Endothelial cell of umbilical vein (primary cell): Measurements from ENCODE around the gene EPB41L4B. TPM values are rescaled to one million over a fixed set of nuclear protein-coding genes. Genes with fewer than 3 reads are reported as not detected.

ENCODE experiments used
- BruUV-seq: library from RNA; stranded (reverse); fragments of 400-500 nt; replicated peaks from 2 replicates; lab custom pipeline; 2021; lab: Mats Ljungman, UMichigan
- CTCF ChIA-PET: fragments of 300-600, 350-600 bp; sonication (Branson Sonifier 250); formaldehyde crosslinking; loops from one replicate; lab custom pipeline; 2021; ENCODE audit warnings: antibody characterized with exemption, inconsistent platforms; lab: Charles Lee
- POLR2A ChIA-PET: fragments of 300-600, 350-600 bp; sonication (Branson Sonifier 250); formaldehyde crosslinking; loops from one replicate; lab custom pipeline; 2021; ENCODE audit warnings: antibody characterized with exemption, inconsistent platforms; lab: Charles Lee
- DNase-seq: peaks from one replicate; pipeline ENCODE4 v3.0.0-alpha.2; 2011; ENCODE audit warnings: low read depth, low spot score
- FAIRE-seq: peaks from 2 replicates; lab custom pipeline; 2011; peaks lifted over from hg19 to GRCh38; lab: Jason Lieb, UNC
- H2AFZ ChIP-seq: 2 replicates; pipeline ENCODE4 v1.6.0; 2012; ENCODE audit warnings: low read depth, low read length, control low read depth, inconsistent platforms
- H3K27ac ChIP-seq: 2 replicates; pipeline ENCODE4 v1.5.1; 2011; ENCODE audit warnings: low read depth, mild to moderate bottlenecking, control low read depth, low read length, moderate library complexity; ENCODE audit not compliant: insufficient read depth
- H3K27me3 ChIP-seq, 2 experiments: 2 replicates each; pipeline versions ENCODE4 v1.6.0 to v1.6.1; 2011; ENCODE audit warnings: low read length in 2 of 2, mixed read lengths in 1 of 2; ENCODE audit not compliant: control insufficient read depth in 2 of 2, insufficient read depth in 2 of 2
- H3K36me3 ChIP-seq, 2 experiments: 2 replicates in 1 of 2; 3 replicates in 1 of 2; pipeline ENCODE4 v1.5.1; 2011; ENCODE audit warnings: low read length in 2 of 2, mild to moderate bottlenecking in 1 of 2, moderate library complexity in 1 of 2; ENCODE audit not compliant: control insufficient read depth in 2 of 2, insufficient read depth in 2 of 2; ENCODE audit errors: extremely low read depth in 1 of 2
- H3K4me1 ChIP-seq: 3 replicates; pipeline ENCODE4 v1.5.1; 2011; ENCODE audit warnings: mild to moderate bottlenecking, low read length; ENCODE audit not compliant: control insufficient read depth, insufficient read depth; ENCODE audit errors: extremely low read depth
- H3K4me2 ChIP-seq: 2 replicates; pipeline ENCODE4 v1.6.1; 2011; ENCODE audit warnings: low read length, control low read depth, mixed read lengths; ENCODE audit not compliant: insufficient read depth
- H3K4me3 ChIP-seq, 3 experiments: fragments of 200-600 bp in 1 of 3; sonication (generic), shearing (Covaris generic) in 1 of 3; replicated peaks in 1 of 3; 2 replicates each; pipeline ENCODE4 v1.5.1; 2011 to 2016; ENCODE audit warnings: control low read depth in 3 of 3, low read length in 3 of 3, mild to moderate bottlenecking in 2 of 3, inconsistent platforms in 1 of 3, low read depth in 1 of 3, moderate library complexity in 1 of 3; ENCODE audit not compliant: insufficient read depth in 1 of 3
- H3K79me2 ChIP-seq: 2 replicates; pipeline ENCODE4 v1.6.0; 2012; ENCODE audit warnings: low read length, inconsistent platforms; ENCODE audit not compliant: control insufficient read depth, insufficient read depth
- H3K9ac ChIP-seq: replicated peaks from 2 replicates; pipeline ENCODE3; 2011; ENCODE audit warnings: low read length, control low read depth; ENCODE audit not compliant: insufficient read depth; ENCODE audit errors: extremely low read depth
- H3K9me1 ChIP-seq: replicated peaks from 3 replicates; pipeline ENCODE4 v1.6.0; 2011; ENCODE audit warnings: mild to moderate bottlenecking, low read length; ENCODE audit not compliant: control insufficient read depth, insufficient read depth; ENCODE audit errors: extremely low read depth
- H3K9me3 ChIP-seq: replicated peaks from 2 replicates; pipeline ENCODE4 v1.5.1; 2012; ENCODE audit warnings: low read length, inconsistent platforms; ENCODE audit not compliant: control insufficient read depth, insufficient read depth
- H4K20me1 ChIP-seq: replicated peaks from 2 replicates; pipeline ENCODE3; 2011; ENCODE audit warnings: mild to moderate bottlenecking, low read length; ENCODE audit not compliant: control insufficient read depth, insufficient read depth; ENCODE audit errors: extremely low read depth
- EZH2 ChIP-seq: IDR thresholded peaks from 2 replicates; pipeline ENCODE4 v1.6.1; 2012; ENCODE audit warnings: borderline replicate concordance, low read depth, mild to moderate bottlenecking, moderate library complexity, low read length, inconsistent platforms; ENCODE audit not compliant: severe bottlenecking
- FOS ChIP-seq: IDR thresholded peaks from 2 replicates; pipeline ENCODE4 v1.6.1; 2011; ENCODE audit warnings: mild to moderate bottlenecking, low read length, moderate library complexity, borderline replicate concordance; ENCODE audit not compliant: insufficient read depth
- GATA2 ChIP-seq: IDR thresholded peaks from 2 replicates; pipeline ENCODE4 v1.7.0; 2011; ENCODE audit warnings: low read depth, mild to moderate bottlenecking, moderate library complexity, mixed read lengths, low read length; ENCODE audit not compliant: insufficient read length, insufficient read depth
- JUN ChIP-seq: IDR thresholded peaks from 2 replicates; pipeline ENCODE4 v1.6.1; 2011; ENCODE audit warnings: borderline replicate concordance, low read depth; ENCODE audit not compliant: insufficient read length, insufficient read depth
- MYC ChIP-seq: IDR thresholded peaks from one replicate; pipeline ENCODE4 v1.6.1; 2011; ENCODE audit warnings: mild to moderate bottlenecking, low read depth, low read length
- POLR2A ChIP-seq: IDR thresholded peaks from 2 replicates; pipeline ENCODE4 v1.6.1; 2012; ENCODE audit warnings: low read depth, mild to moderate bottlenecking, control low read depth, low read length
- POLR2AphosphoS5 ChIP-seq: IDR thresholded peaks from 2 replicates; pipeline ENCODE4 v1.6.1; 2012; ENCODE audit warnings: low read depth, mild to moderate bottlenecking, control low read depth, low read length, moderate library complexity; ENCODE audit not compliant: insufficient read depth
- dilution Hi-C: fragments of 300-500 bp; cut with MboI; formaldehyde crosslinking; loops from one replicate; pipeline ENCODE4 v1.15.0; 2019; ENCODE audit warnings: low sequenced_read_pairs; ENCODE audit not compliant: extremely low pct_ligation_motif_present
- intact Hi-C: fragments of 100-400 bp; cut with micrococcal nuclease; formaldehyde crosslinking; loops from one replicate; pipeline ENCODE4 v1.10.0; 2022
- polyA plus RNA-seq, 4 experiments: library from polyadenylated mRNA; depleted of rRNA in 3 of 4; stranded (reverse) in 3 of 4; unstranded in 1 of 4; fragments of >200 nt; gene quantifications; 2 replicates each; pipeline versions ENCODE4 v1.2.1 to v1.2.3, GENCODE V29; 2011 to 2012; ENCODE audit warnings: missing spikeins in 1 of 4
- total RNA-seq: library from RNA; stranded (reverse); gene quantifications from 2 replicates; pipeline ENCODE4 v1.2.3, GENCODE V29; 2021
- TF ChIP-seq, protein P1 (sequence below), 2 donors: IDR thresholded peaks; 1 replicate in 1 of 2; 2 replicates in 1 of 2; pipeline ENCODE4 v1.5.1; 2011; ENCODE audit warnings: low read length in 2 of 2, mild to moderate bottlenecking in 2 of 2, moderate library complexity in 2 of 2, control low read depth in 1 of 2, inconsistent platforms in 1 of 2, low read depth in 1 of 2; ENCODE audit not compliant: insufficient read depth in 1 of 2; ENCODE audit errors: extremely low read depth in 1 of 2
- TF ChIP-seq, protein P2 (sequence below): IDR thresholded peaks from 2 replicates; pipeline ENCODE4 v1.6.1; 2011; ENCODE audit not compliant: insufficient read depth, insufficient read length

The EPB41L4B gene
- total and polyA plus RNA-seq, 2 donors (not counting 3 experiments of a cell fraction or from before 2014, with no cell fraction given) = 0.10 to 0.15 TPM

DNA sequence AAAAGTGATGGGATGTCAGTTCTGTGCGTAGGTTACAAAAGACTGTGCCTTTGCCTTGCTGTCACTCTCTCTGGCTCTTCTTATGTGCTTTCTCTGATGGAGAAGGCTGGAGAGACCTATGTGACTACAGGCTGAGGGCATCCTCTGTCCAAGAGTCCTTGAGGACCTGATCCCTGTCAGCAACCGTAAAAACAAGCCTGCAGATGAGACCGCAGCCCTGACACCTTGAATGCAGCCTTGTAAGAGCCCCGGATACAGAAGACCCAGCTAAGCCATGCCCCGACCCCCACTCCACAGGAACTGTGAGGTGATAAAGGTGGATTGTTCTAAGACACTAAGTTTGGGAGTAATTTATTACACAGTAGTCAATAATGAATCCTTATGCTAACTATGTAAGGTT lies 121.2 kb downstream of the EPB41L4B start:
- Histone ChIP-seq H3K4me2 (no peak overlapping the region), H3K27me3 (peaks cover 0 to 2% of the 10 kb centered on the region in 2 experiments), H3K27ac (no peak overlapping the region), H3K9me3 (no peaks in the 10 kb centered on the region), H3K9me1 (no peaks in the 10 kb centered on the region), H3K9ac (no peak overlapping the region), H3K4me1 (no peaks in the 10 kb centered on the region), H3K79me2 (no peaks in the 10 kb centered on the region), H4K20me1 (no peaks in the 10 kb centered on the region), H3K36me3 (no peaks in the 10 kb centered on the region), H2AFZ (no peak overlapping the region), H3K4me3 (no peak overlapping the region)
- TF ChIP-seq EZH2 = no peak
- no peak for TF ChIP-seq POLR2A
- TF ChIP-seq JUN = no peak
- TF ChIP-seq POLR2AphosphoS5 = no peak
- TF ChIP-seq, protein P1, sequence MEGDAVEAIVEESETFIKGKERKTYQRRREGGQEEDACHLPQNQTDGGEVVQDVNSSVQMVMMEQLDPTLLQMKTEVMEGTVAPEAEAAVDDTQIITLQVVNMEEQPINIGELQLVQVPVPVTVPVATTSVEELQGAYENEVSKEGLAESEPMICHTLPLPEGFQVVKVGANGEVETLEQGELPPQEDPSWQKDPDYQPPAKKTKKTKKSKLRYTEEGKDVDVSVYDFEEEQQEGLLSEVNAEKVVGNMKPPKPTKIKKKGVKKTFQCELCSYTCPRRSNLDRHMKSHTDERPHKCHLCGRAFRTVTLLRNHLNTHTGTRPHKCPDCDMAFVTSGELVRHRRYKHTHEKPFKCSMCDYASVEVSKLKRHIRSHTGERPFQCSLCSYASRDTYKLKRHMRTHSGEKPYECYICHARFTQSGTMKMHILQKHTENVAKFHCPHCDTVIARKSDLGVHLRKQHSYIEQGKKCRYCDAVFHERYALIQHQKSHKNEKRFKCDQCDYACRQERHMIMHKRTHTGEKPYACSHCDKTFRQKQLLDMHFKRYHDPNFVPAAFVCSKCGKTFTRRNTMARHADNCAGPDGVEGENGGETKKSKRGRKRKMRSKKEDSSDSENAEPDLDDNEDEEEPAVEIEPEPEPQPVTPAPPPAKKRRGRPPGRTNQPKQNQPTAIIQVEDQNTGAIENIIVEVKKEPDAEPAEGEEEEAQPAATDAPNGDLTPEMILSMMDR (IDR thresholded peaks at IDR 0.05; ENCODE audit: extremely low read depth in 1 of 2, insufficient read depth in 1 of 2, low read depth in 1 of 2, low read length in 2 of 2) = no peak
- TF ChIP-seq FOS = no peak
- TF ChIP-seq MYC = no peak
- no peak for TF ChIP-seq GATA2
- TF ChIP-seq, protein P2, sequence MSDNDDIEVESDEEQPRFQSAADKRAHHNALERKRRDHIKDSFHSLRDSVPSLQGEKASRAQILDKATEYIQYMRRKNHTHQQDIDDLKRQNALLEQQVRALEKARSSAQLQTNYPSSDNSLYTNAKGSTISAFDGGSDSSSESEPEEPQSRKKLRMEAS = no peak
- DNase-seq (no peak), FAIRE-seq (no peak)
- dilution Hi-C loops = no loop called here
- intact Hi-C loops = no loop called here
- POLR2A ChIA-PET = no interaction called here
- CTCF ChIA-PET = interaction anchor here (0.6 to 1.6 kb wide), 3 partner anchors 16 to 246 kb away, joined by 3 to 7 read pairs (median 4); no protein-coding TSS in a partner anchor
- BruUV-seq = no TSS peak
